IgD-negative memory B cell (primary cell): ENCODE measurements around the gene DUSP7. TPM values are rescaled to one million over a fixed set of nuclear protein-coding genes. Genes with fewer than 3 reads are reported as not detected.
A peak's percentile ranks its signal among the peaks of the same experiment; 100 is the strongest.
"Not testable (repeated sequence)": the region's sequence is repeated elsewhere in the genome, so short reads cannot be mapped to it uniquely, and the experiment has no call there.

ENCODE experiments used
- H3K27ac Mint-ChIP-seq, 3 donors: one replicate each; pipeline ENCODE4 v1.8.0; 2020 to 2022; ENCODE audit warnings: mild to moderate bottlenecking in 3 of 3, mixed read lengths in 3 of 3, moderate library complexity in 1 of 3
- H3K27me3 Mint-ChIP-seq: one replicate; pipeline ENCODE4 v1.8.0; 2021; ENCODE audit warnings: mixed read lengths
- H3K36me3 Mint-ChIP-seq: one replicate; pipeline ENCODE4 v1.8.0; 2020; ENCODE audit warnings: mild to moderate bottlenecking, mixed read lengths
- H3K4me1 Mint-ChIP-seq, 3 donors: one replicate each; pipeline ENCODE4 v1.8.0; 2020 to 2022; ENCODE audit warnings: mixed read lengths in 3 of 3, mild to moderate bottlenecking in 1 of 3
- H3K4me3 Mint-ChIP-seq, 4 donors: one replicate each; pipeline ENCODE4 v1.8.0; 2020 to 2022; ENCODE audit warnings: mild to moderate bottlenecking in 4 of 4, mixed read lengths in 4 of 4, moderate library complexity in 3 of 4
- H3K9me3 Mint-ChIP-seq, 3 donors: one replicate each; pipeline ENCODE4 v1.8.0; 2020 to 2021; ENCODE audit warnings: mixed read lengths in 3 of 3, mild to moderate bottlenecking in 1 of 3
- polyA plus RNA-seq: library from polyadenylated mRNA; unstranded; fragments of 300-500 nt; fragmentation: Illumina TruSeq; gene quantifications from one replicate; pipeline ENCODE4 v1.2.3, GENCODE V29; 2021

Gene DUSP7
- polyA plus RNA-seq, 1 donor from 2014 or later: 1.1 TPM

DNA sequence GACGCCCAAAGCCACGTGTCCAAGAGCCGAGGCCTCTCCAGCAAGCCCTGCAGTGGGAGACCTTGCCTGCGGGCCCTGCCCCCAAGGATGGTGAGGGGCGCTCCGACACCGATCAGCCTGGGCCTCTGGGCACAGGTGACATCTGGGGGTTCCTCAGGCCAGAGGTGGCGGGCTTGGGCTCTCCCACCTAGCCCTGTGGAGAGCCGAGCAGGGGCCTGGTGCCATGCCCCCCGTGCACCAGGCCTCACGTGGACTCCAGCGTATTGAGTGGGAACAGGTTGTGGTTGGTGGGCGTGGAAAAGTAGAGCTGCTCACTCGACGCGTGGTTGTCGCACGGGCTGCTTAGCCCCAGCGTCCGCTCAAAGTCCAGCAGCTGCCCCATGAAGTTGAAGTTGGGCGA is 5.8 kb downstream of the DUSP7 start:
- Mint-ChIP-seq H3K36me3 (no peaks in the 10 kb centered on the region), H3K4me3 (no peak overlapping the region), H3K9me3 (no peaks in the 10 kb centered on the region), H3K4me1 (peaks cover 12 to 29% (median 28%) of the 10 kb centered on the region in 3 donors), H3K27ac (peak overlapping the region in 1 of 3 donors; percentile 67), H3K27me3 (no peaks in the 10 kb centered on the region)

DNA sequence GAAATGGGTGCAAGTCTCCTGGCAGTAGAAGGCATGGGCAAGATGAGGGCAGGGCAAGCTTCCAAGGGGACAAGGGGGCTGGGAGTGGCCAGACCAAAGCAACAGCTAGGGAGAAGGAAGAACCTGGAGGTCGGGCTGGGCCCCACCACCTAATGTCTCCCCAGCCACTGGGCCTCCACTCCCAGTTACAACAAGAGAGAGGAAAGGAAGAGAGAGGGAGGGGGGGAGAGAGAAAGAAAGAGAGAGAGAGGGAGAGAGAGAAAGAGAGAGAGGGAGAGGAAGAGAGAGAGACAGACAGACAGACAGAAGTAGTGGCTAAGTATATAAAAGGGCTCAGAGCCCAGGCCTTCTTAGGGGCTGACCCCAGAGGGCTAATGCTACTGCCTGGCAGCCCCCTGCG is 6.9 kb downstream of the DUSP7 start:
- H3K4me3 Mint-ChIP-seq: no peak overlapping the region
- no peaks in the 10 kb centered on the region for H3K27me3 Mint-ChIP-seq
- H3K9me3 Mint-ChIP-seq: no peaks in the 10 kb centered on the region
- no peaks in the 10 kb centered on the region for H3K36me3 Mint-ChIP-seq
- H3K4me1 Mint-ChIP-seq: peaks cover 8 to 26% (median 25%) of the 10 kb centered on the region in 3 donors
- no peak overlapping the region for H3K27ac Mint-ChIP-seq

DNA sequence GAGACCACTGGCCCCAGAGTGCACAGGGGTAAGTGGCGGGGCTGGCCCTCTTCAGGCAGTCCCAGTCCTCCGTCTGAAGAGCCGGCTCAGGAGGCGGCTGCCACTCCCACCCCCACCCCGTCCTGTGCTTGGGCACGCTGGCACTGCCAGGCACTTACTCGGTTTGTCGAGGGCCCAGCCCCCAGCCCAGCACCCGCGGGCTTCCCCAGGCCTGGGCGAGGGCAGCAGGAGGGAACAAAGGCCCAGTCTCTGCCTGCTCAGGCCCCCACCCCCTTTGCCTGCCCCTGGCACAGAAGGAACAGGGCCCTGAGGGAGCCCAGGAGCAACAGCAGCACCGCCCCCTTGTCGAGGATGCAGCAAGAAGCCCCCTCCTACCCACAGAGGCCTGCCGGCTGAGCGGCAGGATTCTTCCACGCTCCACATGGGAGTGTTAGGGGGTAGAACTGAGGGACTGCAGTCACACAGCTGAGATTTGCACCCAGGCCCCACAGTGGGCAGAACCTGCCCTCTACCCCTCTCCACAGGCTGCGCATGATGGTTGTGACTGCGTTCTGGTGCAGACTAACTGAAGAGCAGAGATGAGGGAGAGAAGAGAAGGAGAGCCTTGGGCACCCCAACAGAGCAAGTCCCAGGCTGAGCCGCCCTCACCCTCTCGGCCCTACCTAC is 8.9 kb downstream of the DUSP7 start:
- H3K4me3 Mint-ChIP-seq: peak overlapping the region in 1 of 4 donors; percentile 23
- H3K9me3 Mint-ChIP-seq: no peaks in the 10 kb centered on the region
- peaks cover 0 to 8% (median 7%) of the 10 kb centered on the region in 3 donors for H3K4me1 Mint-ChIP-seq
- H3K27ac Mint-ChIP-seq: no peak overlapping the region
- H3K36me3 Mint-ChIP-seq: no peaks in the 10 kb centered on the region
- H3K27me3 Mint-ChIP-seq: no peaks in the 10 kb centered on the region

DNA sequence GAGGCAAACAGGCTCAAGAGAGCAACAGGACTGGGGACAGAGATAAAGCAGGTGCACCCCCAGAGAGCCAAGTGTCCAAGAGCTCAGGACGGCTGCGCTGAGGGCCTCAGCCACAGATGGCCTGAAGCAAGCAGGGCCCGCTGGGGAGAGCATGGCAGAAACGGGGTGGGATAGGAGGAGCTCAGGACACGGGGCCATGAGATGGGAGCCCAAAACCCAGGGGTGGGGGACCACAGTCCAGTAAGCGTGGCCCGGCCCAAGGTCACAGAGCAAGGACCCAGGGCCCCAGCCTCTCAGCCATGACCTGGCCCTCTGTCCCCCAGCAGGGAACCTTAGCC is 9.5 kb downstream of the DUSP7 start:
- Mint-ChIP-seq H3K4me1 (peaks cover 0 to 4% (median 2%) of the 10 kb centered on the region in 3 donors), H3K9me3 (no peaks in the 10 kb centered on the region), H3K27me3 (no peaks in the 10 kb centered on the region), H3K27ac (no peak overlapping the region), H3K4me3 (no peak overlapping the region), H3K36me3 (no peaks in the 10 kb centered on the region)

DNA sequence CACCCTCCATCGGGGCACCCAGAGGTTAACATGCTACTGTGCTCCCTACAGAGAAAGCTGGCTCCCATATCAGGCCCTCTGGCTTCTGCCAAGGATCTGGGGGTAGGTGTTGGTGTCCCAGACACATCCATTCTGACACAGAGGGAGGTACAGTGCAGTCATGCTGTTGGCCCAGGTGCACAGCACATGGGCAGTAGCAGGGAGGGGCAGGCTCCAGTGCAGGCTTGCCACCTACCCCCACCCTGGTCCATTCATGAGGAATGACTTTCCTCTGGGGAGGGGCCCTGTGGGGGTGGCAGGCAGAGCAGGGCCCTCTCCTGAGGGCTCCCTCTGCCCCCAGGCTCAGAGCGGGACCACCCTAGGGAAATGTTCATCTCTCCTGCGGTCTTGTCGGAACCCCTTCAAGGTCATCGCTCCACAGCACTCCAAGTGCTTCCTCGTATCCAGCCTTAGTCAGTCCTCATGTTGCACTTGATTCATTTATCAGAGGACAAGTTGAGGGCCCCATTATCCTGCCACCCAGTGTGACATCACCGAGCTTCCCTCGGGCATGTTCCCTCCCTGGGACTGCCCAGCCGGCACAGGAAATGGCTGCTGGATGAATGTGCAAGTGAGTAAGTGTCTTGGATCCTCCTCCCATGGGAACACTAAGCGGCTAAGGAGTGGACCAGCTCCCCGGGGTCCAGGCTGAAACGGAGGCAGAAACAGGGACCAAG is 10.0 kb downstream of the DUSP7 start:
- H3K9me3 Mint-ChIP-seq: no peaks in the 10 kb centered on the region
- H3K4me1 Mint-ChIP-seq: peaks cover 0 to 2% (median 1%) of the 10 kb centered on the region in 3 donors
- H3K4me3 Mint-ChIP-seq: no peak overlapping the region
- H3K27ac Mint-ChIP-seq: no peak overlapping the region
- H3K36me3 Mint-ChIP-seq: no peaks in the 10 kb centered on the region
- no peaks in the 10 kb centered on the region for H3K27me3 Mint-ChIP-seq

DNA sequence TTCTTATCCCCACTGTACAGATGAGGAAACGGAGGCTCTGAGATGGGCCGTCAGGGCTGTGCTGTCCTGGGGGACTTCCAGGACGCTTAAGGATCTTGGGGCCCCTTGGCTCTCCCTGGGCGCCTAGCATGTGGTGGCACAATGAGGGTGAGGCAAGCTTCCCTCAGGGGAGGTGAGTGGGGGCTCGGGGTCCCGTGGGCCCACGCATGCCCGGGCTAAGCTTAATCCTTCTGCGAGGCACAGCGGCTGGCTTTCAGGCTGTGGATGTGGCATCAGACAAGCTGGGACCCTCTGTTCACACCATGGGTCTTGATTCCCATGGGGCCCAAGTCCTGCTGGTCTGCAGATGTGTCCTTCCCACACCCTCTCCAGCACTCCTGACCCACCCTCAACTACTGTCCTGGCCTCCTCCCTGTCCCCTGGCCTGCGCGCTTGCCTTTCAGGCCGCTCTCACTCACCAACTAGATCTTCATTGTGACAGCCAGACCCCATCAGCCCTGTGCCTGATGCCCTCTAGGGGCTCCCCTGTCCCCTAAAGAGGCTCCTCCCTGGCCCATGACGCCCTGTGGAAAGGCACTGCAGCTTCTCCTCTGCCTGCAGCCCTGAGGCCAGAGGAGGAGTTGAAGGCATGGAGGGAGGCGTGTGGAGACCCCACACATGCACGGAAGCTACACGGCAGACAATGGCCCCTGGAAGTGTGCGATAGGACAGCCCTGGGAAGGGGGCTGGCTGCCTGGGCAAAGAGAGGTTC is 11.3 kb downstream of the DUSP7 start:
- Mint-ChIP-seq H3K4me3 (no peak overlapping the region), H3K27ac (no peak overlapping the region), H3K9me3 (no peaks in the 10 kb centered on the region), H3K27me3 (no peaks in the 10 kb centered on the region), H3K4me1 (peaks cover 0 to 2% (median 0%) of the 10 kb centered on the region in 3 donors), H3K36me3 (no peaks in the 10 kb centered on the region)

DNA sequence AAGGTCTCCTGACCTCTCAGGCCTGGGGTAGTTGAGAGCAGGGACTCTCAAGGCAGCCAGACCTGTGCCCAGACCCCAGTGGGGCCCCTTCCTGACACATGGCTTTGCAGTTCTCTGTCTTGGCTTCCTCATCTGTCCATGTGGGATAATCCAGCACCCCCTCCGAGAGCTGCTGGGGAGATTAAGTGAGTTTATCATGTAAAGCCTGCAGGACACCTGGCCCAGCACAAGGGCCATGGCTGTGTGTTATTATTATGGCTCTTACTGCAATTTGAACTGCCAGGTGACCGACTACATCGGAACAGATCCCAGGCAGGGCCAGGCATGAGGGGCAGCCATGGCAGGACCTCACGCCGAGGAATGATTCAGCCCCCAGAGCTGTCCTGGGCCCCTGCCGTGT is 12.6 kb downstream of the DUSP7 start:
- no peak overlapping the region for H3K27ac Mint-ChIP-seq
- no peaks in the 10 kb centered on the region for H3K36me3 Mint-ChIP-seq
- H3K9me3 Mint-ChIP-seq: no peaks in the 10 kb centered on the region
- peaks cover 1% of the 10 kb centered on the region for H3K27me3 Mint-ChIP-seq
- H3K4me3 Mint-ChIP-seq: no peak overlapping the region
- peaks cover 0 to 2% (median 0%) of the 10 kb centered on the region in 3 donors for H3K4me1 Mint-ChIP-seq

DNA sequence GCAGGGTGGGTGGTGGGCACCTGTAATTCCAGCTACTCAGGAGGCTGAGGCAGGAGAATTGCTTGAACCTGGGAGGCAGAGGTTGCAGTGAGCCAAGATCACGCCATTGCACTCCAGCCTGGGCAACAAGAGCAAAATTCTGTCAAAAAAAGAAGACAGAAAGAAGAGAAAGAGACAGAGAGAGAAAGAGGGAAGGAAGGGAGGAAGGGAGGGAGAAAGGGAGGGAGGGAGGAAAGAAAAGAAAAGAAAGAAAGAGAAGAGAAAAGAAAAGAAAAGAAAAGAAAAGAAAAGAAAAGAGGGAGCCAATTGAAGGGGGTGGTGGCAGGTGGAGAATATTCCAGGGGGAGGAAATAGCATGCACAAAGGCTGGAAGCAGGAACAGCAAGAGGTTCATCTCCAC is 13.3 kb downstream of the DUSP7 start:
- not testable (repeated sequence) for H3K27ac Mint-ChIP-seq, H3K4me3 Mint-ChIP-seq, H3K36me3 Mint-ChIP-seq

DNA sequence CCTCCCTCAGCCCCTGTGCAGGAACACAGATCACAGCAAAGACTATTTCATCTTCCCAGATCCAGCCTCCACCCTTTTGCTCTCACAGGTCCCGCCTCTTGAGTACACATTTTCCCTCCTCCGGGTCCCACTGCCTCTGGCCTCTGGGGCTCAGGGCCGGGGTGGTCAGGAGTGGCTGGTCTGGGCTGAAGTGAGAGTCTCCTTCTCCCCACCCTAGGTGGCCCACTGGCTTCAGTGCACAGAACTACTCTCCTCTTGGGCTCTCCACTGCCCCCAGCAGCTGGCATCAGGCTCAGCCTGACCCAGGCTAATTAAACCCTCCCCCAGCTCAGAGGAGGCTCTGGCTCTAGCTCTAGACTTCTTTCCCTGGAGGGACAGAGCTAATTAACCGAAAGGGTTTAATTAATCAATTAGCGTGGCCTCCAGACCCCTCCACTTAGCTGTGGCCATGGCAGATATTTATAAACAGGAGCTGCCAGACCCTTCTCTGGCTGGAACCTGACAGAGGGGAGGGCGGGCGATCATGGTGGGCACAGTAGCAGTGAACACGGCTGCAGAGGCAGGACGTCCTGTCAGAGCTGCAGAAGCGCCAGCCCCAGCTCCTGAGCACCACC is 15.1 kb downstream of the DUSP7 start:
- H3K4me1 Mint-ChIP-seq: peaks cover 0 to 3% (median 0%) of the 10 kb centered on the region in 3 donors
- no peaks in the 10 kb centered on the region for H3K9me3 Mint-ChIP-seq
- H3K27ac Mint-ChIP-seq: no peak overlapping the region
- H3K4me3 Mint-ChIP-seq: no peak overlapping the region
- H3K36me3 Mint-ChIP-seq: no peaks in the 10 kb centered on the region
- H3K27me3 Mint-ChIP-seq: peaks cover 1% of the 10 kb centered on the region

More for the DNA sequence above, 13.3 kb downstream of the DUSP7 start:
- H3K4me1 Mint-ChIP-seq, H3K9me3 Mint-ChIP-seq, H3K27me3 Mint-ChIP-seq: not testable (repeated sequence)

DNA sequence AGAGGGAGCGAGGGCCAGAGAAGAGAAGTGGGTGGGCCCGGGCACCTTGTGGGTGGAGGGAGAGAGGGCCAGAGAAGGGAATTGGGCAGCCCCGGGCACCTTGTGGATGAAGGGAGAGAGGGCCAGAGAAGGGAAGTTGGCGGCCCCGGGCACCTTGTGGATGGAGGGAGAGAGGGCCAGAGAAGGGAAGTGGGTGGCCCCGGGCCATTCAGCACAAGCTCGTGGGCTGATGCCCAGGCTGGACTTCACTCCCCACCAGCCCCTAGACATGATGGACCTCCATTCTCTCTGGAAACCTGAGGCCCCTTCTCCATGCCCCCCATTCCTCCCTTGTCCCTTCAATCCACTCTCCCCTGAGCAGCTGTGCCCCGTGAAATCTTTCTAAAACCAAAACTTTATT is 15.8 kb downstream of the DUSP7 start:
- Mint-ChIP-seq H3K4me3 (no peak overlapping the region), H3K4me1 (peaks cover 0 to 5% (median 0%) of the 10 kb centered on the region in 3 donors), H3K27ac (no peak overlapping the region), H3K9me3 (no peaks in the 10 kb centered on the region), H3K36me3 (no peaks in the 10 kb centered on the region), H3K27me3 (peaks cover 1% of the 10 kb centered on the region)

DNA sequence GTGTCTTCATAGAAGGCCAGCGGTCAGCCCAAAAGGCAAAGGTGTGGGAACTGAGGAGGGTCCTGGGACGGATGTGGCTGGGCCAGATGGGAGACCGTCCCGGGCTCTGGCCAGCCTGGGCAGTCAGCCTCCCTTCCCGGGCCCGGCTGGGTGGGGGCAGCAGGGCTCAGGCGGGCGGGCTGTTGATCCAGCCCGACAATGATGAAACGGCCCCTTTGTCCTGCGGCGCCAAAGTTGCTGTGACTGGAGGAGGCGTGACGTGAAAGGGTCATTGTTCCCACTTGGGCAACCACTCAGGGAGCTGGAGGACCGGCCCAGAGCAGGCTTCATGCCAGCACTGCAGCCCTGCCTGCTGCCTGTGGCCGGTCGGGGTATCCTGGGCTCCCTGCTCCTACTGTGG is 16.5 kb downstream of the DUSP7 start:
- Mint-ChIP-seq H3K9me3 (no peaks in the 10 kb centered on the region), H3K4me1 (peaks cover 0 to 5% (median 0%) of the 10 kb centered on the region in 3 donors), H3K27me3 (peaks cover 1% of the 10 kb centered on the region), H3K36me3 (no peaks in the 10 kb centered on the region), H3K27ac (no peak overlapping the region), H3K4me3 (no peak overlapping the region)

DNA sequence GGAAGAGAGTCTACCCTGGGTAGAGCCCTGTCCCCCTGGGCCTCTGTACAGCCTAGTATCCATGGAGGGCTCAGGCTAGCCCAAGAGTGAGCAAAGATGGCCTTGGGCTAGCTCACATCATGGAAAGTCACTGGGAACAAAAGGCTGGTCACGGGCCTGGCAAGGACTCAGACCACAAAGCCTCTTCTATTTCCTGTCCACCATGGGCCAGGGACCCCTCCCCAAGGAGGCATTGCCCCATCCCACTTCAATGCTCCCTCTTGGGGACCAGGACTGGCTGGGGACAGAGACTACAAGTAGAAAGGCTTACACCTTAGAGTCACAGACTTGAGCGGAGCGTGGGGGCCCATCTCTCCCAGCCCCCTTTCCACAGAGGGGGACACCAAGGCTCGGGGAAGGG is 16.9 kb downstream of the DUSP7 start:
- no peak overlapping the region for H3K4me3 Mint-ChIP-seq
- peaks cover 1% of the 10 kb centered on the region for H3K27me3 Mint-ChIP-seq

DNA sequence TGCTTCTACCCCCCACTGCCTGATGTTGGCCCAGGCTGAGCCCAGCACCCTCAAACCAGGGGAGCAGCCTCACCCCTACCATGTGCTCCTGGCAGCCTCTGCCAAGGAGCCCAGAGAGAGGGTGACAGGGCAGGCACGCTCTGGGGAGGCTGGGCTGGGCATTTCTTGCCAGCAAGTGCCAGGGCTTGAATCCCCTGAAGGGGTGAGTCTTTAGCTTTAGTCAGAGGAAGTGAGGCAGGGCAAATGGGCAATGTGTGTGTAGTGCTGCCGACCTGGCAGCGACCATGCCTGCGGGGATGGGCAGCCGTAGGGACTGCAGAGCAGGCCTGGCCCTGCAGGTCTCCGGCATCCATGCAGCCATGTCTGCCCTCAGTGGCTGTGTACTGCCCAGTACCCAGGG is 18.1 kb downstream of the DUSP7 start:
- peaks cover 0 to 5% (median 0%) of the 10 kb centered on the region in 3 donors for H3K4me1 Mint-ChIP-seq
- H3K27ac Mint-ChIP-seq: peak overlapping the region in 1 of 3 donors; percentile 39
- H3K27me3 Mint-ChIP-seq: peaks cover 1% of the 10 kb centered on the region
- H3K36me3 Mint-ChIP-seq: no peaks in the 10 kb centered on the region
- H3K4me3 Mint-ChIP-seq: no peak overlapping the region
- H3K9me3 Mint-ChIP-seq: no peaks in the 10 kb centered on the region

More for the DNA sequence above, 16.9 kb downstream of the DUSP7 start:
- H3K27ac Mint-ChIP-seq: no peak overlapping the region
- peaks cover 0 to 5% (median 0%) of the 10 kb centered on the region in 3 donors for H3K4me1 Mint-ChIP-seq
- H3K9me3 Mint-ChIP-seq: no peaks in the 10 kb centered on the region
- no peaks in the 10 kb centered on the region for H3K36me3 Mint-ChIP-seq

DNA sequence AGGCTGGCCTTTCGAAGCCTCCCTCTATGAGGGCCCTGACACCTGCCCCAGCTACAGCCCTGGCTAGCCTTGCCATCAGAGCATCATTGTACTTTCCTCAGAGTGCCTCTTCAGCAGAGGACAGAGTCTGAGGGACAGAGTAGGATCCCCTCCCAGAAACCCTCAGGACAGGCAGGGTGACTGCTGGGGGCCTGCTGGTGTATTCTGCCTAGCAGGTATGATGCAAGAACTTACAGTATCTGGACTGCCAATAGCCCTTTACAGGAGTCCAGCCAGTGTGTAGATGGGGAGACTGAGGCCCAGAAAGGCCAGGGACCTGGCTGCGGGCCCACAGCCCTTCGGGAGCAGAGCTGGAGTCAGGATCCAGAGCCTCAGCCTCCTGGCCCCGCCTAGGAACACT is 19.1 kb downstream of the DUSP7 start:
- no peak overlapping the region for H3K27ac Mint-ChIP-seq
- peaks cover 1% of the 10 kb centered on the region for H3K27me3 Mint-ChIP-seq
- H3K36me3 Mint-ChIP-seq: no peaks in the 10 kb centered on the region
- H3K9me3 Mint-ChIP-seq: no peaks in the 10 kb centered on the region
- H3K4me3 Mint-ChIP-seq: no peak overlapping the region
- H3K4me1 Mint-ChIP-seq: peaks cover 0 to 5% (median 0%) of the 10 kb centered on the region in 3 donors

DNA sequence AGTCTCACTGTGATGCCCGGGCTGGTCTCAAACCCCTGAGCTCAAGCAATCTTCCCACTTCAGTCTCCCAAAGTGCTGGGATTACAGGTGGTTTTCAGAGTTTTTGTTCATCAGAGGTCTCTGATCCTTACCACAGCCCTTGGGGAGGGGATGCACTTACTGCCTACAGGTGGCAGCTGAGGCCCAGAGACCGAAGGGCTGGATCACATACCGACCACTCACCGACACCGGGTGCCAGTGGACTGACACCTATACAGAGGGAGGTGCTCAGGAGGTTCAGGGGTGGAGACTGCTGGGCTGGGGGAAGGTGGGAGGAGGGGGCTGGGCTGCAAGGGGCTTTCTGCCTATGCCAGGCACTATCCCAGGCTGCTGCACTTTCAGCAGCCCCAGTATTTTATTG is 19.5 kb downstream of the DUSP7 start:
- peak overlapping the region in 1 of 4 donors; percentile 66 for H3K4me3 Mint-ChIP-seq
- H3K4me1 Mint-ChIP-seq: peaks cover 0 to 5% (median 0%) of the 10 kb centered on the region in 3 donors
- no peaks in the 10 kb centered on the region for H3K9me3 Mint-ChIP-seq
- H3K27ac Mint-ChIP-seq: no peak overlapping the region
- no peaks in the 10 kb centered on the region for H3K36me3 Mint-ChIP-seq
- peaks cover 1% of the 10 kb centered on the region for H3K27me3 Mint-ChIP-seq
